C4-2B (cell line): Measurements from ENCODE around the gene MCU.
"Not testable (repeated sequence)": the region's sequence is repeated elsewhere in the genome, so short reads cannot be mapped to it uniquely, and the experiment has no call there.

ENCODE experiments used
- H3K27ac ChIP-seq: fragments of 450-650 bp; 2 replicates; pipeline ENCODE4 v1.5.1; 2017
- ZFX ChIP-seq: fragments of 450-650 bp; IDR thresholded peaks from 2 replicates; pipeline ENCODE4 v1.6.1; 2017
- TF ChIP-seq, protein P1 (sequence below): fragments of 450-650 bp; conservative IDR thresholded peaks from 2 replicates; pipeline ENCODE4 v1.5.1; 2017; ENCODE audit warnings: mild to moderate bottlenecking

Gene MCU

DNA sequence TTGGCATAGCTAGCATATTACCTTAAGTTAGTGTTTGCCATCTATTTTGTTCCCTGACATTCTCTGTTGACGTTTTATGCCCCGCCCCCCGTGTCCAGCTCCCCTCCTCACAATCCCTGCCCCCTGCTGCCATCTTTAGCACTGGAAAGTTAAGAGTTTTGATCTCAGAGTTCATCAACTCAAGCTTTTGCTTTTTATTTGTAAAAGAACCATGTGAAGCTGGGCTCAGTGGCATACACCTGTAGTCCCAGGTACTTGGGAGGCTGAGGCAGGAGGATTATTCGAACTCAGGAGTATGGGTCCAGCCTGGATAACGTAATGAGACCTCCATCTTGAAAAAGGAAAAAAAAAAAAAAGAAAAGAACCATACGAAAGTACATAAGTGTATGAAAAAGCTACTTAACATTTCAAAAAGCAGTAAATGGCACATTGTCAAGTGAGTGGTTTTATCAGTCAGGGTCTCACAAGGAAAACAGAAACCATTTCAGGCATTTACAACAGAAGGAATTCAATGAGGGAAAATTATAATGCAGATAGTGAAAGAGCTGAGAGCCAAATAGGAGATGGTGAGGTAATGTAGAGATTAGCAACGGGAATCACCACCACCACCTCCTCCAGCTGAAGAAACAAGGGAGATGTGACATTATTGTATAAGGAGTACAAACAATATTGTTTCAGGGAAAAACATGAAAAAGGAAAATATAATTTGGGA, 64.9 kb downstream of the MCU start:
- TF ChIP-seq ZFX, result no peak
- TF ChIP-seq, protein P1, sequence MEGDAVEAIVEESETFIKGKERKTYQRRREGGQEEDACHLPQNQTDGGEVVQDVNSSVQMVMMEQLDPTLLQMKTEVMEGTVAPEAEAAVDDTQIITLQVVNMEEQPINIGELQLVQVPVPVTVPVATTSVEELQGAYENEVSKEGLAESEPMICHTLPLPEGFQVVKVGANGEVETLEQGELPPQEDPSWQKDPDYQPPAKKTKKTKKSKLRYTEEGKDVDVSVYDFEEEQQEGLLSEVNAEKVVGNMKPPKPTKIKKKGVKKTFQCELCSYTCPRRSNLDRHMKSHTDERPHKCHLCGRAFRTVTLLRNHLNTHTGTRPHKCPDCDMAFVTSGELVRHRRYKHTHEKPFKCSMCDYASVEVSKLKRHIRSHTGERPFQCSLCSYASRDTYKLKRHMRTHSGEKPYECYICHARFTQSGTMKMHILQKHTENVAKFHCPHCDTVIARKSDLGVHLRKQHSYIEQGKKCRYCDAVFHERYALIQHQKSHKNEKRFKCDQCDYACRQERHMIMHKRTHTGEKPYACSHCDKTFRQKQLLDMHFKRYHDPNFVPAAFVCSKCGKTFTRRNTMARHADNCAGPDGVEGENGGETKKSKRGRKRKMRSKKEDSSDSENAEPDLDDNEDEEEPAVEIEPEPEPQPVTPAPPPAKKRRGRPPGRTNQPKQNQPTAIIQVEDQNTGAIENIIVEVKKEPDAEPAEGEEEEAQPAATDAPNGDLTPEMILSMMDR, result no peak
- no peak overlapping the region for H3K27ac ChIP-seq

DNA sequence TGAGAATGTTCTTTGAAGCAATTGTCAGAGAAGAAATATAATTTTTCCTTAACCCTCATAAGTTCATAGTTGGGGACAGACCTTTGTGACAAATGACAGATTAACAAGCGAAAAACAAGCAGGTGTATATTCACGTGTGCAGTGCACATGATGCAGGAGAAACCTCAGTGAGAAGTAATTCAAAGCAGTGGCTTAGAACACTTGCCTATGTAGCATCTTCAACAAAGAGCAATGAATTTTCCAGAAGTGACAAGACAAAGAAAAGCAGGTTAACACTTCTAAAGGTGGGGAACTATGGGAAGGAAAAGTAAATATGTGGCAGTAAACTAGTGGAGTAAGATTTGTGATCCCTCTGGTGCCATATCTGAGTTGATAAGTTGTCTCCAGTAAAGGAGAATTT, 65.8 kb downstream of the MCU start:
- no peak overlapping the region for H3K27ac ChIP-seq
- no peak for TF ChIP-seq ZFX

DNA sequence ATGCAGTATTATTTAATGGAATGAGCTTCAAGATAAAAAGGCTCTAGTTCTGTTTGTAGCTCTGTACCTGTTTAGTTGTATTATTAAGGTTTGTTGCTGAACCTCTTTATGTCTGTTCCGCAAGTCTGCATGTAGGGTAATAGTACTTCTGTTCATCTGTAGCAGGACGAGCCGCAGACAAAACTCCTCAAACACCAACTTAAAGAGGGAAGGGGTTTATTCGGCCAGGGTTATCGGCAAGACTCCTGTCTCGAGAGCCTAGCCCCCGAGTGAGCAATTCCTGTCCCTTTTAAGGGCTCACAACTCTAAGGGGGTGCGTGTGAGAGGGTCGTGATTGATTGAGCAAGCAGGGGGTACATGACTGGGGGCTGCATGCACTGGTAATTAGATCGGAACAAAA, 67.0 kb downstream of the MCU start:
- not testable (repeated sequence) for H3K27ac ChIP-seq

DNA sequence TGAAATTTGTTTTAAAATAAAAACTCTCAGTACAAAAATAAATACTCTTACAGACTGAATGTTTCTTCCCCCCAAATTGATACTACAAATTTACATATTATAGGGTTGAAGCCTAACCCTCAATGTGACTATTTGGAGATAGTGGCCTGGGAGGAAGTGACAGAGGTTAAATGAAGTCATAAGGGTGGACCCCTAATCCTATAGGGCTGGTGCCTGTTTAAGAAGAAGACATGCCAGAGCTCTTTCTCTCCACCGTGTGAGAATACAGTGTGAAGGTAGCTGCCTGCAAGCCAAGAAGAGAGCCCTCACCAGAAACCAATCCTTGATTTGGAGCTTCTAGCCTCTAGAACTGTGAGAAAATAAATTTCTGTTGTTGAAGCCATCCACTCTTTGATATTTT, 67.6 kb downstream of the MCU start:
- no peak overlapping the region for H3K27ac ChIP-seq
- TF ChIP-seq, protein P1, result no peak
- TF ChIP-seq ZFX, result no peak

DNA sequence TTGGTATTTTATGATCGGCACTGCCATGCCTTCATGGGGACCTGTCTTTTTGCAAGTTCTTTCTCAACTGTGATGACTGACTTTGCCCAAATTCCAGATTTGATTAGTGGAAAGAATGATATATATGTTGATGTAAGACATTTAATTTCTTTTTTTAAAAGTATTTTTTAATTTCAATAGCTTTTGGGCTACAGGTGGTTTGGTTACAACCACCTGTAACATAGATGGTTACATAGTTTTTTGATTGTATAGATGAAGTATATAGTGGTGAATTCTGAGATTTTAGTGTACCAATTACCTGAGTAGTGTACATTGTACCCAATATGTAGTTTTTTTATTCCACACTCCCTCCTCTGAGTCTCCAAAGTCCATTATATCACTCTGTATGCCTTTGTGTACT, 69.6 kb downstream of the MCU start:
- H3K27ac ChIP-seq, result no peak overlapping the region
- TF ChIP-seq ZFX, result no peak
- TF ChIP-seq, protein P1, result no peak

DNA sequence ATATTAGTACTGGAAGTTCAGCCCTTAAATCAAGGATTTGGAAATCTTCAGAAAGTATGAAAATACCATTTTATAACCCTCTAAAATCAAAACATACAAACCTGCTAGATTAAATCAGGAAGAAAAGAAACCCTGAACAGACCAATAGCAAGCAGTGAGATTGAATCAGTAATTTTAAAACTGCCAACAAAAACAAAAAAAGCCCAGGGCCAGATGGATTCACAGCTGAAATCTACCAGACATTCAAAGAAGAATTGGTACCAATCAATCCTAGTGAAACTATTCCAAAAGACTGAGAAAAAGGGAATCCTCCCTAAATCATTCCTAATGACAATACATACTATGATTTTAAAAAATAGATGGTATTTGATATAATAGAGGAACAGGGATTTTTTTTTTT, 70.1 kb downstream of the MCU start:
- TF ChIP-seq, protein P1, result no peak
- no peak for TF ChIP-seq ZFX
- H3K27ac ChIP-seq, result no peak overlapping the region

DNA sequence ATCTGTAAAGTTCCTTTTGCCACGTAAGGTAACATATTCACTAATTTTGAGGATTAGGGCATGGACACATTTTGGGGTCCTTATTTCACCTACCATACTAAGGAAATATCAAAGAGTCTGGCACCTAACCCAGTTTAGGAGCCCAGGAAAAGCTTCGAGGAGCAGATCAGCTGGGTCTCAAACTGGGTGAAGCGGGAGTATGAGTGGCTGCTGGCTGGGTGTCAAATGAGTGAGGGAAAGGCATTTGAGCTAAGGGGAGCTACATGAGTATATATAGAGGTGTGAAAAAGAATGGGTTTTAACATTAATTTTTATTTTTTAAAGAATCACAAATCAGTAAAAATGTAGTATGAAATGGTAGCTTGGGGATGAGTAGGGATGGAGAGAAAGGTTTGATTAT, 71.3 kb downstream of the MCU start:
- TF ChIP-seq, protein P1, result no peak
- TF ChIP-seq ZFX, result no peak
- no peak overlapping the region for H3K27ac ChIP-seq

DNA sequence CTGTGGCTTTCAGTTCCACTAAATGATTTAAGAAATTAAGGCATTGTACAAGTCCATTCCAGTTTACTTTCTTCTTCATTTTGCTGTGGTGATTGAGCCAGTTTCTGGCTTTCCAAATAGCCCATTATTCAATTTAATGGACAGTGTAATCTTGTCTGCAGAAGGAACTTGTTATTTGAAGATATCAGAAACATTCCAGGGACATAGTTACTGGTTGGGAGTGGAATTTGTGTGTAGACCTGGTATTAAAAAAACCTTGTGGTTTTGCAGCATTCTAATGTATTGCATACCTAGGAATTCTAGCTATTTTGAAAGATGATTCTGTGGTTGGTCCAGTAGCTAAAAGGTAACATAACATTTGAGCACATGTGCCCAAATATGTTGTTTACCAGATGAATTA, 72.2 kb downstream of the MCU start:
- TF ChIP-seq ZFX, result no peak
- TF ChIP-seq, protein P1, result no peak
- no peak overlapping the region for H3K27ac ChIP-seq
